OCI-LY3 (cell line): ENCODE results near the gene C11orf68.

ENCODE experiments used
- H2AFZ ChIP-seq: fragments of 200-600, 300-600 bp; shearing (Covaris generic); 2 replicates; pipeline ENCODE4 v1.6.0; 2014; ENCODE audit warnings: antibody characterized with exemption, low read depth, low read length
- H3K27ac ChIP-seq: fragments of 200-600, 300-600 bp; sonication (generic); 2 replicates; pipeline ENCODE4 v1.5.1; 2014; ENCODE audit warnings: mild to moderate bottlenecking, low read length, moderate library complexity, mixed read lengths
- H3K27me3 ChIP-seq: fragments of 200-600, 300-600 bp; sonication (generic); 2 replicates; pipeline ENCODE4 v1.6.1; 2014; ENCODE audit warnings: low read depth, low read length, mixed read lengths
- H3K36me3 ChIP-seq: fragments of 200-600, 300-600 bp; sonication (generic); replicated peaks from 2 replicates; pipeline ENCODE3; 2014; ENCODE audit warnings: low read depth, low read length, mixed read lengths
- H3K4me1 ChIP-seq: fragments of 300-600, 200-600 bp; sonication (generic); 2 replicates; pipeline ENCODE4 v1.6.1; 2014; ENCODE audit warnings: low read length, mixed read lengths
- H3K4me2 ChIP-seq: fragments of 200-600, 300-600 bp; sonication (generic); 2 replicates; pipeline ENCODE4 v1.6.1; 2014; ENCODE audit warnings: low read length, mixed read lengths
- H3K4me3 ChIP-seq: fragments of 300-600, 200-600 bp; sonication (generic); 2 replicates; pipeline ENCODE4 v1.5.1; 2014; ENCODE audit warnings: antibody characterized with exemption, mild to moderate bottlenecking, low read length, moderate library complexity
- H3K79me2 ChIP-seq: fragments of 300-600, 200-600 bp; shearing (Covaris generic); 2 replicates; pipeline ENCODE4 v1.6.1; 2014; ENCODE audit warnings: mild to moderate bottlenecking, low read length, mixed read lengths
- H3K9ac ChIP-seq: fragments of 300-600, 200-600 bp; shearing (Covaris generic); 2 replicates; pipeline ENCODE4 v1.6.0; 2014; ENCODE audit warnings: mild to moderate bottlenecking, low read length, moderate library complexity
- H3K9me3 ChIP-seq: fragments of 200-600, 300-600 bp; shearing (Covaris generic); 2 replicates; pipeline ENCODE4 v1.6.1; 2014; ENCODE audit warnings: low read length, mixed read lengths; ENCODE audit not compliant: insufficient read depth
- H4K20me1 ChIP-seq: fragments of 200-600, 300-600 bp; sonication (generic); 2 replicates; pipeline ENCODE4 v1.6.1; 2016; ENCODE audit warnings: low read length, mixed read lengths; ENCODE audit not compliant: insufficient read depth
- CTCF ChIP-seq: fragments of 200-600, 300-600 bp; sonication (generic); IDR thresholded peaks from 2 replicates; pipeline ENCODE4 v1.5.1; 2014; ENCODE audit warnings: antibody characterized with exemption, low read length, low read depth
- EZH2phosphoT487 ChIP-seq: fragments of 200-600 bp; shearing (Covaris generic); IDR thresholded peaks from 2 replicates; pipeline ENCODE4 v1.6.1; 2018; ENCODE audit warnings: antibody characterized with exemption, mixed run types, low read depth

C11orf68 gene

GRCh38 chr11:65922565-65922964 lies 3.7 kb upstream of the C11orf68 start:
- Histone ChIP-seq H3K36me3 (peaks cover 8% of the 10 kb centered on the region), H3K4me1 (peaks cover 19% of the 10 kb centered on the region), H2AFZ (no peak overlapping the region), H3K79me2 (peaks cover 21% of the 10 kb centered on the region), H3K9me3 (no peaks in the 10 kb centered on the region), H3K27ac (no peak overlapping the region), H3K27me3 (no peaks in the 10 kb centered on the region), H3K9ac (no peak overlapping the region), H3K4me2 (no peak overlapping the region), H4K20me1 (no peaks in the 10 kb centered on the region), H3K4me3 (no peak overlapping the region)
- TF ChIP-seq CTCF (no peak), EZH2phosphoT487 (no peak)

GRCh38 chr11:65921876-65922275 lies 3.0 kb upstream of the C11orf68 start:
- TF ChIP-seq EZH2phosphoT487 (no peak), CTCF (no peak)
- H3K27ac ChIP-seq: no peak overlapping the region
- H3K9me3 ChIP-seq: no peaks in the 10 kb centered on the region
- H3K4me2 ChIP-seq: no peak overlapping the region
- no peak overlapping the region for H2AFZ ChIP-seq
- H3K9ac ChIP-seq: no peak overlapping the region
- H4K20me1 ChIP-seq: no peaks in the 10 kb centered on the region
- peaks cover 27% of the 10 kb centered on the region for H3K79me2 ChIP-seq
- H3K4me1 ChIP-seq: peaks cover 14% of the 10 kb centered on the region
- peaks cover 13% of the 10 kb centered on the region for H3K36me3 ChIP-seq
- no peaks in the 10 kb centered on the region for H3K27me3 ChIP-seq
- H3K4me3 ChIP-seq: no peak overlapping the region

- no peak overlapping the region for H3K27ac ChIP-seq
- no peak overlapping the region for H3K4me2 ChIP-seq
- H3K4me1 ChIP-seq: peaks cover 14% of the 10 kb centered on the region
- H3K4me3 ChIP-seq: no peak overlapping the region
- H3K36me3 ChIP-seq: peaks cover 13% of the 10 kb centered on the region
- H4K20me1 ChIP-seq: no peaks in the 10 kb centered on the region
- no peak overlapping the region for H3K9ac ChIP-seq
- no peak for TF ChIP-seq CTCF
- no peak for TF ChIP-seq EZH2phosphoT487
- no peaks in the 10 kb centered on the region for H3K27me3 ChIP-seq
- peaks cover 27% of the 10 kb centered on the region for H3K79me2 ChIP-seq
- H2AFZ ChIP-seq: no peak overlapping the region
- H3K9me3 ChIP-seq: no peaks in the 10 kb centered on the region
These were observed 2.2 kb upstream of the C11orf68 start for GRCh38 chr11:65921033-65921555.

- Histone ChIP-seq H3K79me2 (peaks cover 27% of the 10 kb centered on the region), H3K9me3 (no peaks in the 10 kb centered on the region), H3K27ac (no peak overlapping the region), H3K4me1 (peaks cover 14% of the 10 kb centered on the region), H2AFZ (no peak overlapping the region), H3K9ac (peak overlapping the region; percentile 78), H3K27me3 (no peaks in the 10 kb centered on the region), H4K20me1 (no peaks in the 10 kb centered on the region), H3K36me3 (peaks cover 13% of the 10 kb centered on the region), H3K4me2 (peak overlapping the region; percentile 96), H3K4me3 (peak overlapping the region; percentile 89)
- TF ChIP-seq CTCF: no peak
- no peak for TF ChIP-seq EZH2phosphoT487
These were observed 1.5 kb upstream of the C11orf68 start for GRCh38 chr11:65920372-65920802.
